HG03520 (cell line): Measurements from ENCODE around the gene TNNT1.

Experiments used
- ATAC-seq: cut with Tn5 transposase; IDR thresholded peaks from one replicate; pipeline ENCODE4 v1.9.1; 2021; ENCODE audit warnings: mild to moderate bottlenecking, moderate library complexity; ENCODE audit not compliant: unreplicated experiment

TNNT1 gene

DNA sequence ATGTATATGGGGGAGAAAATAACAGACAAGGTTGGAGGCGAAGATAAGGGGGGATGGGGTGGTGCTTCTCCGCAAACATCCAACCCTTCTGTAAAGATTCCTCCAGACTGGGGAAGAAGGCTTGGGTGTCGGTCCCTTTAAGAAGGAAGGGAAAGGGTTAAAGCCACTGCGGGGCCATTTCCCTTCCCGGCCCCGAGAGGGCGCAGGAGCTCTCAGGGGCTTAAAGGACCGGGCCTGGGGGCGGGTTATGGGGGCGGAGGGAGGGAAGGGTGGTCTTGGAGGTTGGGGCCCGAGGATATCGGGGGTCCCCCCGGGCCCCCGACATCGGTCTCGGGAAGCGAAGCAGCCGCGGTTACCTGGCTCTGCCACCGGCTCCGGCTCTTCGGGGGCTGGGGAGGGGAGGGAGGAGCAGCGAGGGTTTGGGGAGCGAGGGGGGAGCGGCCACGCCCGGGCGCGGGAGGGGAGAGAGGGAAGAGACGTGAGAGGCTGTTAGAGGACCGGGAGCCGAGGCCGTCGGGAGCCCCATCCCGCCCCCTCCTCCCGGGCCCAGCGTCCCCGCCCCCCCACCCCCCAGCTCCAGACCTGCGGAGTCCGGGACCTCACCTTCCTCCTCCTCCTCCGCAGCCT is 2.8 kb downstream of the TNNT1 start:
- no peak for ATAC-seq

DNA sequence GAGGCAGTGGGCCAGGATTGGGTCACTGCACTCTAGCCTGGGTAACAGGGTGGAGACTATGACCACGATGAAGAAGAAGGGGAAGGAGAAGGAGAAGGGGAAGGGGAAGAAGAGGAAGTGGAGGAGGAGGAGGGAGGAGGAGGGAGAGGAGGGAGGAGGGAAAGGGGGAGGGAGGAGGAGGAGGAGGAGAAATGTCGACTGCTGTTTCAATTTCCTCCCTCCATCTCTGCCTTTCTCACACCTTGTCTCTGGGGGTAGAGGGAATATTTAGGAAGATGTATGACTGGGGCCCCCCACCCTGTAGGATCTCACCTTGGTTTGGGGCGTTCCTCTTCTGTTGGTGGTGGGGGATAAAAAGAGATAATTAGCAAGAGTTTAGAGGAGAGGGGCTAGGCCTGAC is 3.8 kb downstream of the TNNT1 start:
- ATAC-seq = no peak

DNA sequence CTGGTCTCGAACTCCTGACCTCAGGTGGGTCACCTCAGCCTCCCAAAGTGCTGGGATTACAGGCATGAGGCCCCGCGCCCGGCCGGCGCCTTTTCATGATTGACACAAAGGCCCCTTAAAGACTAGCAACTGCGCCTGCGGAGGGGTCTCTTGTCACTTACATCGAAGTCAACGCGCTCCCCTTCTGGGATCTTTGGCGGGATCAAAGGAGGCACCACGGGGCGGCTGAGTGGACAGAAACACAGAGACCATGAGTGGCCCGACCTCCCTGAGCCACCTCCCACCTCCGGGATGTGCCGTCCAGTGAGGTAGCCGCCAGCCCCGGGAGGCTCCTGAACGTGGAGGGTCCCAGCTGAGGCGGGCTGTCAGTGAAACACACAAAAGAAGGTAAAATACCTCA is 7.3 kb downstream of the TNNT1 start:
- no peak for ATAC-seq

DNA sequence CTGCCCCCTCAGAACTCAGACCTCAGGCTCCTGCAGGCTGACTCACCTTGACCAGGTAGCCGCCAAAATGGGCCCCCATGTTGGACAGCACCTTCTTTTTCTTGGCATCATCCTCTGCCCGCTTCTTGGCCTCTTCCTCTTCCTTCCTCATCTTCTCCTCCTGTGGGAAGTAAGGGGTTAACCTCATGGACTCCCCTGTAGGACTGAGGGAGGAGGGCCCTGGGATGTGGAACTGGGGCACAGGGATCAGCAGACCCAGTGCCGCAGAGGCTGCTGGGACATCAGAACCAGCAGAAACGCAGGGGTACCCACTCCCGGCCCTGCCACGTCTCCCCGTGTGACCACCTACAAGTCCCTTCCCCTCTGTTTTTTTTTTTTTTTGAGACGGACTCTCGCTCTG is 11.1 kb downstream of the TNNT1 start:
- no peak for ATAC-seq

DNA sequence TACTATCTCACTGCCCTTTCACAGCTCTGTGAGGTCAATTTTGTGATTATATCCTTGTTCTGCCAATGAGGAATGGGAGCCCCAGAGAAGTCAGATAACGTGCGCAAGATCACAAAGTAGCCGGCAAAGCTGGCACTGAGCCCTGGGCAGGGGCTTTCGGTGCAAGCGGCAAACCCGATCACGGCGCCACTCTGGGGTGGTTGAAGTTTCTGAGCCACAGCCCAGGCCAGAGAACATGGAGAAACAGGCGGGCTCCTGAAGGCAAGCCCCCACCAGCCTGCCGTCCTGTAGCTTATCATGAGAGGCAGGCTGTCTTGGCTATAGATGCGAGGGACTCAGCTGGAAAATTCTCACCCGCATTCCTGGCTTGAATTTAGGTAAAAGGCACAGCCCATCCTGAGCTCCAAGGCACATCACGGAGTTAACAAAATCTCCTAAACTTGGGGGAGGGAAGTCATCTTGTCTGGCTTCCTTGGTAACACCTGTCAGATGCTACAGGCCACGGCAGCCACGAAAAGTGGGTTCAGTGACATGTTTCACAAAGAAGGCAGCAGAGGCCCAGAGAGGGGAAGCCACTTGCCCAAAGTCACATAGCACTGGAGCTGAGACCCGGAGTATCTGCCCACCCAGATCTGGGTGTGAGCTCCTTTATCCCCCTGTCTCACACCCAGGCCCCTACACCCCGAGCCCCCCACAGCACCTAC is 12.5 kb downstream of the TNNT1 start:
- ATAC-seq = no peak

DNA sequence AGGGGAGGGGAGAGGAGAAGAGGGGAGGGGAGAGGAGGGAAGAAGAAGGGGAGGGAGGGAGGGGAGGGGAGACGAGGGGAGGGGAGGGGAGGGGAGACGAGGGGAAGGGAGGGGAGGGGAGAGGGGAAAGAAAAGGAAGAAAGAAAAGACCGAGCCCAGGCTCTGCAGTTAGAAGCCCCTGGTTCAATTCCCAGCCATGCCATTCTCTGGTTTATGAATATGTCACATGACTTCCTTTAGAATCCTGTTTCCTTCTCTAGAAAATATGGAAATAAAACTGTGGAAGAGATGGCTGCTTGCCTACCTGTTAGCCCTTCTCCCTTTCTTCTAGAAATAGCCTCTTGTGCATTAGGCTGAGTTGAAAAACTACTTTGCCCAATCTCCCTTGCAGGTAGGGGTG is 14.3 kb downstream of the TNNT1 start:
- ATAC-seq = no peak

DNA sequence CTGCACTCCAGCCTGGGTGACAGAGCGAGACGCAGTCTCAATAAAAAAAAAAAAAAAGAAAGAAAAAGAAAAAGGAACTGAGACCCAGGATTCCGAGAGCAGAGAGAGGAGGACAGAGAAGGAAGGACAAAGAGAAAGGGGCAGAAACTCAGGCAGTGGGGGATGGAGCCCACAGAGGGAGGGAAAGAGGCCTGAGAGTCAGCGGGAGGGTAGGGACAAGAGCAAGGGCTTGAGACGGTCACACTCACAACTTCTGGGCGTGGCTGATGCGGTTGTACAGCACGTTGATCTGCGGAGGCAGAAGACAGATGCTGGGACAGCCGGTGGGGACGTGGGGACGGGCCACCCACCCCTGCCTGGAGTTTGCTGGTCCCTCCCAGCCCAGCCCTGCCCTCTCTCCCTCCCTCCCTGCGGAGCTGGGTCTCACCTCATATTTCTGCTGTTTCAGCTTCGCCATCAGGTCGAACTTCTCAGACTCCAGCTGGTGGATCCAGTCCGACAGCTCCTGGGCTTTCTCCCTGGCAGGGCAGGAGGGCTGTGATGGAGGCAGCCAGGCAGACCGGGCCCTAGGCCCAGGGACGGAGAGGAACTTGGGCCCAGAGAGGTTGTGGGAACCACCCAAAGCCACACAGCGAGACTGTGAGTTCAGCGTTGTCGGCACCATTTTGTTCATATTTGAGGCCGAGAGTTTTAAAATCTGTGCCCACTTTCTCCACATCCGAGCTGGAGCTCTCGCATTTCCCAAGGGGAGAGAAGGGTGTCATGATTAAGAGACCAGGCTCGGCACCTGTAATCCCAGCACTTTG is 15.2 kb downstream of the TNNT1 start:
- no peak for ATAC-seq

DNA sequence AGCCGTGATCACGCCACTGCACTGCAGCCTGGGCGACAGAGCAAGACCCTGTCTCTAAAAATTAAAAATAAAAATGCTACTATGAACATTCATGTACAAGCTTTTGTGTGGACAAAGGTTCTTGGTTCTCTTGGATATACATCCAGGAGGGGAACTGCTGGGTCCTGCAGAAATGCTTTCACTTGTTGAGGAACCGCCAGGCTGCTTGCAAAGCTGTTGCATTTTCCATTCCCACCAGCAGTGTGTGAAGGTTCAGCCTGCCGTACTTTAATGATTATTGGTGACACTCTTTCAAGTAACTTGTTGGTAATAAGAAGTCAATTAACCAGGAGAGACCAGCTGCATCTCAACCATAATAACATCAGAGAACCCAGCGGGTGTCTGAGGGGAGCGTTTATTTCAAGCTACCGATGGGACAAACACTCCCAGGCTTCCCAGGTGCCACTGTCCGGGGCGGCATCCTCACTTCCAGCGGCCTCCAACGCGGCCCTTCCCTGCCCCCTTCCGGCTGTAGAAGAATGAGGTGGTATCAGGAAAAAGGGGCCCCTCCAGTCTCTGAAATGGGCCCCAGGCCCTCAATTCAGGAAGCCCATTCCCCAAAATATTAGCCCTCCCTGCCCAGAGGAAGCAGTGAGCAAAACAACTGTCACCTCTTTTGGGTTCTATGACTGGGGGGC is 16.4 kb downstream of the TNNT1 start:
- ATAC-seq = no peak

DNA sequence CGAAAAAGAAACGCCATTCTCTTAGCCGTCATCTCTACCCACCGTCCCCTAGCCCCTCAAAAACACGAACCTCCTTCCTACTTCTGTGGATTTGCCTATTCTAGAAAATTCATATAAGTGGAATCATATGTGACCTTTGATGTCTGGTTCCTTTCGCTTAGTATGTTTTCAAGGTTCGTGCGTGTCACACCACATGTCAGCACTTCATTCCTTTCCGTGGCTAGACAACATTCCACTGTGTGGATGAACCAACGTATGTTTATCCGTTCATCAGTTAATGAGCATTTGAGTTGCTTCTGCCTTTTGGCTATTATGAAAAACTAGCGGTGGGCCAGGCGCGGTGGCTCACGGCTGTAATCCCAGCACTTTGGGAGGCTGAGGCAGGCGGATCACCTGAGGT is 17.6 kb downstream of the TNNT1 start:
- ATAC-seq = no peak

DNA sequence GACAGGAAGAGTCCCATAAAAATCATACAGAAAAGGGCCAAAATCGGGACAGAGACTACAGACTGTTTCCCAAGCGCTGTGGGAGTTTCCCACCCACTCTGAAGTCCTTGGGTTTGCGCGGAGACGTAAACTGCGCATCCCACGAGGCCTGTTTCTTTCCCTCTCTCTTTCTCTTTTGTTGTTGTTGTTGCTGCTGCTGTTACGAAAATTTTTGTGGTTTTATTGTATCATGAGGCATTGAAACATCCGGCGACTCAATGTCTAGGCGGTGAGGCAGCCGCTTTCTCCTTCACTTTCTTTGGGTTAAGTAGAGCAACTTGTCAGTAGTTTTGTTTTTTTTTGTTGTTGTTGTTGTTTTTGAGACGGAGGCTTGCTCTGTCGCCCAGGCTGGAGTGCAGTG is 30.0 kb downstream of the TNNT1 start:
- no peak for ATAC-seq

DNA sequence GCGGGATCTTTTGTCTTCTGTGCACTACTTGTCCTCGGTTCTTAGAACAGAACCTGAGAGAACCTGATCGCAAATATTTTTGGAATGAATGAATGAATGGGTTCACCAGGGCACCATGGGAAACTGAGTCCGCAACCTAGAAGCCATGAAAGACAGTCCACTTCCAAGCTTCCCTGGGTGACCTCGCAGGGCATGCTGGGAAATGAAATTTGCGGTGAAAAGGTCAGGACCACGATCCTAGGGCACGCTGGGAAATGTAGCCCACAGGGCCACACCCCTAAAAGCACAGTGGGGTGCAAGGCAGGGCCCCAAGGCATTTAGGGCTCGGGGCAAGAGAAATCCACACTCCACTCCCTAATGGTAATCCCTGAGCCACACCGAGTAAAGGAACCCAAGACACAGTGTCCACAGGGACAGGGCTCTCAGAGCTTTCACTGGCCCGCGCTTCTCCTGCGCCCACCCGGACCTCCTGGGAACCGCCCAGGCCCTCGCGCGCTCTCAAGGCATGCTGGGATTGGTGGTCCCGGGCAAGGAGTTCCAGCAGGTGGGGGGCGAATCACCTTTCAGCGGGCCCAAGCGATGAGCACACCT is 30.5 kb downstream of the TNNT1 start:
- no peak for ATAC-seq

DNA sequence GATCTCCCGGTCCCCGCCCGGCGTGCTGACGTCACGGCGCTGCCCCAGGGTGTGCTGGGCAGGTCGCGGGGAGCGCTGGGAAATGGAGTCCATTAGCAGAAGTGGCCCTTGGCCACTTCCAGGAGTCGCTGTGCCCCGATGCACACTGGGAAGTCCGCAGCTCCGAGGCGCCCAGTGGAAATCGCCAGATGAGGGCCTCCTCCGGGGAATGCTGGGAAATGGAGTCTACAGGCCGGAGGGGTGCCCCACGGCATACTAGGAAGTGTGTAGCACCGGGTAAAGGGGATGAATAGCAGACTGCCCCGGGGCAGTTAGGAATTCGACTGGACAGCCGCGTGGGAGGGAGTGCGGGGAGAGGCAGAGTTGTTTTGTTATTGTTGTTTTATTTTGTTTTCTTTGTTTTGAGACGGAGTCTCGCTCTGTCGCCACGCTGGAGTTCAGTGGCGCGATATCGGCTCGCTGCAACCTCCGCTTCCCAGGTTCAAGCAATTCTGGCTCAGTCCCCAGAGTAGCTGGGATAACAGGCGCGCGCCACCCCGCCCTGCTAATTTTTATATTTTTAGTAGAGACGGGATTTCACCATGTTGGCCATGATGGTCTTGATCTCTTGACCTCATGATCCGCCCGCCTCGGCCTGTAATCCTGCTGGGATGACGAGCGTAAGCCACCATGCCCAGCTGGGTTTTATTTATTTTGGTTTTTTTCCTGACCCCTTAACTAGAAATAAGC is 31.2 kb downstream of the TNNT1 start:
- ATAC-seq = peak; percentile 85

DNA sequence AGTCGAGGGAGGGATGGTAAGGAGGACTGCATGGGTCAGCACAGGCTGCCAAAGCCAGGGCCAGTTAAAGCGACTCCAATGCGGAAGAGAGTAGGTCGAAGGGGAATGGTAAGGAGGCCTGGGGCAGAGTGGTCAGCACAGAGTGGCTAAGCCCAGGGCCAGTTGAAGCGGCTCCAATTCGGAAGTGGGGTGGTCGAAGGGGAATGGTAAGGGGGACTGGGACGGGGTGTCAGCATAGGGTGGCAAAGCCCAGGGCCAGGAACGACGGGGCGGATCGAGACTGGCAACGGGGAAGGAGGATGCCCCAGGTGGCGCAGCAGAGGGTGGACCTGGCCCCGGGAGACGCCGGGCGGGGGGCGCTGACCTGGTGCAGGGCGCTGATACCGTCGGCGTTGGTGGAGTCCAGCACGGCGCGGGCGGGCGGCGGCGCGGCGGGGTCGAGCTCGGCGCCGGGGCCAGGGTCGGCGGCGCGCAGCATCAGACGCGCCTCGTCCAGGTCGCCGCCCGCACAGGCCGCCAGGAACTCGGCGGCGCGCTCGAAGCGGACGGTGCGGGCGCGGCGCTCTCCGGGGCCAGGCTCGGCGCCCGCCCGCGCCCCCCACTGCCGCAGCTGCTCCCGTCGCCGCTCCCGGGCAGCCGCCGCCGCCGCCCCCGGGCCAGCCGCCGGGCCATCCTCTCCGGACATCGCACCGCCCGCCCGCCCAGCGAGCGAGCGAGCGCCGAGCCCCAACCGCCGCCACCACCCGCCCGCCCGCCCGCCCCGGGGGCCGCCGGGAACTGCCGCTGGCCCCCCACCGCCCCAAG is 31.9 kb downstream of the TNNT1 start, which contains the start of gene PPP1R12C:
PPP1R12C (minus strand) TSS at position 779 of the 804 bp plus-strand sequence; CDS start at position 685, 94 bp downstream.
- ATAC-seq = no peak

DNA sequence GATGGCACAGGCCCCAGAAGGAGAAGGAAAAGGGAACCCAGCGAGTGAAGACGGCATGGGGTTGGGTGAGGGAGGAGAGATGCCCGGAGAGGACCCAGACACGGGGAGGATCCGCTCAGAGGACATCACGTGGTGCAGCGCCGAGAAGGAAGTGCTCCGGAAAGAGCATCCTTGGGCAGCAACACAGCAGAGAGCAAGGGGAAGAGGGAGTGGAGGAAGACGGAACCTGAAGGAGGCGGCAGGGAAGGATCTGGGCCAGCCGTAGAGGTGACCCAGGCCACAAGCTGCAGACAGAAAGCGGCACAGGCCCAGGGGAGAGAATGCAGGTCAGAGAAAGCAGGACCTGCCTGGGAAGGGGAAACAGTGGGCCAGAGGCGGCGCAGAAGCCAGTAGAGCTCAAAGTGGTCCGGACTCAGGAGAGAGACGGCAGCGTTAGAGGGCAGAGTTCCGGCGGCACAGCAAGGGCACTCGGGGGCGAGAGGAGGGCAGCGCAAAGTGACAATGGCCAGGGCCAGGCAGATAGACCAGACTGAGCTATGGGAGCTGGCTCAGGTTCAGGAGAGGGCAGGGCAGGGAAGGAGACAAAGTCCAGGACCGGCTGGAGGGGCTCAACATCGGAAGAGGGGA is 32.7 kb downstream of the TNNT1 start:
- ATAC-seq = no peak

DNA sequence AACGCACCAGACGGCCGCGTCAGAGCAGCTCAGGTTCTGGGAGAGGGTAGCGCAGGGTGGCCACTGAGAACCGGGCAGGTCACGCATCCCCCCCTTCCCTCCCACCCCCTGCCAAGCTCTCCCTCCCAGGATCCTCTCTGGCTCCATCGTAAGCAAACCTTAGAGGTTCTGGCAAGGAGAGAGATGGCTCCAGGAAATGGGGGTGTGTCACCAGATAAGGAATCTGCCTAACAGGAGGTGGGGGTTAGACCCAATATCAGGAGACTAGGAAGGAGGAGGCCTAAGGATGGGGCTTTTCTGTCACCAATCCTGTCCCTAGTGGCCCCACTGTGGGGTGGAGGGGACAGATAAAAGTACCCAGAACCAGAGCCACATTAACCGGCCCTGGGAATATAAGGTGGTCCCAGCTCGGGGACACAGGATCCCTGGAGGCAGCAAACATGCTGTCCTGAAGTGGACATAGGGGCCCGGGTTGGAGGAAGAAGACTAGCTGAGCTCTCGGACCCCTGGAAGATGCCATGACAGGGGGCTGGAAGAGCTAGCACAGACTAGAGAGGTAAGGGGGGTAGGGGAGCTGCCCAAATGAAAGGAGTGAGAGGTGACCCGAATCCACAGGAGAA is 33.5 kb downstream of the TNNT1 start:
- no peak for ATAC-seq

DNA sequence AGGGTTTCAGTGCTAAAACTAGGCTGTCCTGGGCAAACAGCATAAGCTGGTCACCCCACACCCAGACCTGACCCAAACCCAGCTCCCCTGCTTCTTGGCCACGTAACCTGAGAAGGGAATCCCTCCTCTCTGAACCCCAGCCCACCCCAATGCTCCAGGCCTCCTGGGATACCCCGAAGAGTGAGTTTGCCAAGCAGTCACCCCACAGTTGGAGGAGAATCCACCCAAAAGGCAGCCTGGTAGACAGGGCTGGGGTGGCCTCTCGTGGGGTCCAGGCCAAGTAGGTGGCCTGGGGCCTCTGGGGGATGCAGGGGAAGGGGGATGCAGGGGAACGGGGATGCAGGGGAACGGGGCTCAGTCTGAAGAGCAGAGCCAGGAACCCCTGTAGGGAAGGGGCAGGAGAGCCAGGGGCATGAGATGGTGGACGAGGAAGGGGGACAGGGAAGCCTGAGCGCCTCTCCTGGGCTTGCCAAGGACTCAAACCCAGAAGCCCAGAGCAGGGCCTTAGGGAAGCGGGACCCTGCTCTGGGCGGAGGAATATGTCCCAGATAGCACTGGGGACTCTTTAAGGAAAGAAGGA is 34.4 kb downstream of the TNNT1 start:
- no peak for ATAC-seq

DNA sequence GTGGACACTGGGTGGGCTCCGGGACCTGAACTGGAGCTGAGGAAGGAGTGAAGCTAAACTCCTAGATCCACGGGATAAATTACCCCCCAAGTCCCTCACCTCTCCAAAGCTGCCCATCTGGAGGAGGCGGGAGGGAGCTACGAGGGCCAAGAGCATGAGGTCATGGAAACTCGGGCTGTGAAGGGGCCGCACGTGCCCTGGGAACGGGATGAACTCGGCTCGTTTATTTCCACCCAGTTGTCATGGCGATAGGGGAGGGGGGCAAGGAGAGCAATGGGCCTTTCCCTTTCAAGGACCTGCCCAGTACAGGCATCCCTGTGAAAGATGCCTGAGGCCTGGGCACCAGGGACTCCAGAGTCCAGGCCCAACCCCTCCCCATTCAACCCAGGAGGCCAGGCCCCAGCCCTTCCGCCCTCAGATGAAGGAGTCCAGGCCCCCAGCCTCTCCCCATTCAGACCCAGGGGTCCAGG is 35.4 kb downstream of the TNNT1 start:
- no peak for ATAC-seq
